Embryonic facial prominence (tissue), 1 donor: ENCODE measurements around the gene AKAP6.
"Not testable (repeated sequence)": the region's sequence is repeated elsewhere in the genome, so short reads cannot be mapped to it uniquely, and the experiment has no call there.

ENCODE experiments used
- DNase-seq: peaks from one replicate; pipeline ENCODE4 v3.0.0-alpha.2; 2016; ENCODE audit errors: extremely low spot score

AKAP6 gene

GRCh38 chr14:32576977-32577376 is 247.9 kb downstream of the AKAP6 start:
- DNase-seq: no peak

DNA sequence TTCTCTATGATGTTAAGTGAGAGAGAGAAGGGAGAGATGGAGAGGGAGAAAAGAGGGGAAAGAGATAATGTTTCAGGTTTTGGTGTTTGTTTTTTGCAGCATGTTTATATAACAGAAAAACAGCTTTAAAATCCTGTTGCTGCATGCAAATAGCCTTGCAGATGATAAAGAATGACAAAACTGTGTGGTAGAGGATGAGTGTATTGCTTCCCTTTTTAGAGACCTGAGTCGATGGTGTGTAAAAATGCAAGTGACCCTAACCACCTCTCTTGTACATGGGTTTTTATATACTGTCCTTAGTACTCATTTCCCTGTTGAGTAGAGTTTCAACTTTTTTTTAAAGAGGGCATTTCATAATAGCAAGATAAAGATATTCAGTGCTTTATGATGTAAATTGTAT is 249.1 kb downstream of the AKAP6 start:
- DNase-seq: no peak

GRCh38 chr14:32583427-32583826 is 254.3 kb downstream of the AKAP6 start:
- DNase-seq: not testable (repeated sequence)

DNA sequence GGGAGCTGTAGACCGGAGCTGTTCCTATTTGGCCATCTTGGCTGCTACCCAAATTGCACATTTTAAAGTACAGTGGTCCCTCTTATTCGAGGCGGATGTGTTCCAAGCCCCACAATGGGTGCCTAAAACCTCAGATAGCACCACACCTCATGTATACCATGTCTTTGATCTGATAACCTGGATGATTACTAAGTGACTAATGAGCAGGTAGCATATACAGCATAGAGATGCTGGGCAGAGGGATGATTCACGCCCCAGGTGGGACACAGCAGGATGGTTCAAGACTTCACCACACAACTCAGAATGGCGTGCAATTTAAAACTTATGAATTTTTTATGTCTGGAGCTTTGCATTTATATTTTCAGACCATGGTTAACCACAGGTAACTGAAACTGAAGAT is 255.0 kb downstream of the AKAP6 start:
- no peak for DNase-seq

- DNase-seq: no peak
Observed at GRCh38 chr14:32587461-32587860, 258.4 kb downstream of the AKAP6 start.

GRCh38 chr14:32588448-32589320 is 259.6 kb downstream of the AKAP6 start:
- no peak for DNase-seq

DNA sequence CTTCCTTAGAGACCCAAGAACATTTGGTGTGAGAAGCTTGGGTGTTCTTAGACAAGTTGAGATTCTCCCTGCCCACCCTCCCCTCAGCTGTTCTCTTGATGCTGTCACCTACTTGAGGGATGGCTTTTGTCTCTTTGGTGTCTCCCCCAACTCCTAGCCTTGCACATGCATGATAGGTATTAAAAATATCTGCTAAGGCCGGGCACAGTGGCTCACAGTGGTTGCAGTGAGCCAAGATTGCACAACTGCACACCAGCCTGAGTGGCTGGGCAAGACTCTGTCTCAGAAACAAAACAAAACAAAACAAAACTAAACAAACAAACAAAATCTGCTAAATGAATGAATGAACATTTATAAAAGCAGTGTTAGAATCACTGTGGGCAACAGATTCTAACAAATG is 261.1 kb downstream of the AKAP6 start:
- no peak for DNase-seq

DNA sequence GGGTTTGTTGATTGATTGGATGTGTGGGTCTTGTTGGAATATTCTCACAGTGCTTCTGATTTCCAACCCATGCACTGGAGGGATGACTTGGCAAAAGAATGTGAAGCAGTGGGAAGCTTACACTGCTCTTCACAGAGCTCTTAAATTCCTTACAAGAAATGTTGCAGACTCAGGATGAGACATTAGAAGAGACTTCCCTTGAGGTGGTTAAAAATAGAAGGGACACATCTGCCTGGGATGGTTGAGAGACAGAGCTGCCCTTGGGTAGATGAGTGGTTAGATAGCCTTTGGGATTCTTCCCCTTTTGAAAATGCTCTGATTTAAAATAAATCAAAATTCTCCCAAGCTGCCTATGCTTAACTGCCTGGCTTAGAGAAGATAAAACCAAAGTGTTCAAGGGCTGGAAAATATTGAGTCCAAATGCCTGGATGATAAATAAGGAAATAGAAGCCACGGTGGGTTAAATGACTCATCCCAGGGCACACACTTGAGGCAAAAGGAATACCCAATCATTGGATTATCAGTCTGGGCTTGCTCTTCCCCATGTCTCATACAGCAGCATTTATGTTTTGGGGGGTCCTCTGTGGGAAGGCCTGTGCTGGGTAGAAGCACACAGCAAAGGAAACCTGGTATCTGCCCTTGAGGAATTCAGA is 264.3 kb downstream of the AKAP6 start:
- DNase-seq: no peak

DNA sequence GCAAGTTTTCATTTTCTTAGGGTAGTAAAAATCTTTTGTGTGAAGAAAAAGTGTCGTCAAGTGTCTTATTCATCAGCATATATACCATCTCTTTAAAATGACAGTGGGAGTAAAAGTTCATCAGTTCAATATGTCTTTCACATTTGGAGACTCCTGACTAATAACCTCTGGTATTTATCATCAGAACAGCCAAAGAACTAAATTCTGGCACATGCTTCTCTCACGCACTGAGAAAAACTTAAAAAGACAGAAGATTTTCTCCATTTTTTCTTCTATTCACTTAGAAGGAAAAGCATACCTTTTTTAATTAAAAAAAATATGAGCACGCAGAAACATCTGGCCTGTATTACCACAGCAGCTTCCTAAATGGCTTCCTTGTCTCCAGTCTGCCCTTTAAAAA is 265.7 kb downstream of the AKAP6 start:
- no peak for DNase-seq

- no peak for DNase-seq
Observed at GRCh38 chr14:32595497-32595896, 266.4 kb downstream of the AKAP6 start.

DNA sequence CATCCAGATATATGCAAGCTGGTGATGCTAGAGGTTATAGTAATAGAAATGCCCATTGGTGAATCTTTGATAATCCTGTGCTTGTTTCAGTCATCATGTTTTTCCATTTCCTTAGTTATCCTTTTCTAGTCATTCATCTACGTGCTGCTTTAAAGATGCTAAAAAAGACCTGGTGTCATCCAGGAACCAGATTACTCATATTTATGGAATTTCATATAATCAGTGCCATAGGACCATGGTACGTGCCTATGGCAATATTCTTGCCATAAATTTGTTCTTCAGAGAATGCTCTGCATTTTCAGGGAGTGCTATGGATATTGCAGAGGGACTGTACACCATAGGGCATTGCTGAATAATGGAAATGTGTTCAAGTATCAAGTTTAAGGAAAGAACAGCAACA is 267.3 kb downstream of the AKAP6 start:
- DNase-seq: no peak

DNA sequence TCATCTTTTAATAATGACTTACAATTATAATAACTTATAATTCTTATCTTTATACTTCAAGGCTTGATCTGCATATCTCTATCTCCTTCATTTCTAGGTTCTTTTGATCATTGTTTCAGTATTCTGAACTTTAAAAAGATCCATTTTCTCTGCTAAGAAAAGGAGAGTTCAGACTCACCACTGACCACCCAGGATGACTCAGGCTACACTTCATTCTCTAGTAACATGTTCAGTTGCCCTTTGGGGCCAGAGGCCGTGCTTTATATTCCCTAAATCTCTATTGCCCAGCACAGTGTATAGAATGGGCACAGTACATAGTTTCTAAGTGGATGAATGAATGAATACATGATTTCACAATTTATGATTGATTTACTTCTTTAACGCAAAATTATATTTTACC is 268.7 kb downstream of the AKAP6 start:
- no peak for DNase-seq

- DNase-seq: no peak
Observed at GRCh38 chr14:32601069-32601468, 272.0 kb downstream of the AKAP6 start.

DNA sequence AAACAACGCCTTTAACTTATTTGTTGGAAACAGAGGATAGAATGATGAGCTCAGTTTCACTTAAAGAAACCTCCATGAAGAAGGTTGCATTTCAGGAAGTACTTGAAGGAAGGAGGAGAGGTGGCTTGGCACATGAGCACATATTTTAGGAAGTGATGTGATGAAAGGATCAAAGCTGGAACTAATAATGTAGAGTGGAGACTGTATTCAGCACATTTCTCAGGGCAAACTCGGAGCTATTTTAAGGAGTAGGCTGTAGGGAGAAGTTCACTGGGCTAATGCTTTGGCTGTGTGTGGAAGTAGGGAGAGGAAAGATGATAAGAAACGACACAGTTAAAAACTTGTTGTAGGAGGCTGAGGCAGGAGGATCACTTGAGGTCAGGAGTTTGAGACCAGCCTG is 272.8 kb downstream of the AKAP6 start:
- no peak for DNase-seq

- DNase-seq: no peak
Observed at GRCh38 chr14:32602699-32603098, 273.6 kb downstream of the AKAP6 start.

DNA sequence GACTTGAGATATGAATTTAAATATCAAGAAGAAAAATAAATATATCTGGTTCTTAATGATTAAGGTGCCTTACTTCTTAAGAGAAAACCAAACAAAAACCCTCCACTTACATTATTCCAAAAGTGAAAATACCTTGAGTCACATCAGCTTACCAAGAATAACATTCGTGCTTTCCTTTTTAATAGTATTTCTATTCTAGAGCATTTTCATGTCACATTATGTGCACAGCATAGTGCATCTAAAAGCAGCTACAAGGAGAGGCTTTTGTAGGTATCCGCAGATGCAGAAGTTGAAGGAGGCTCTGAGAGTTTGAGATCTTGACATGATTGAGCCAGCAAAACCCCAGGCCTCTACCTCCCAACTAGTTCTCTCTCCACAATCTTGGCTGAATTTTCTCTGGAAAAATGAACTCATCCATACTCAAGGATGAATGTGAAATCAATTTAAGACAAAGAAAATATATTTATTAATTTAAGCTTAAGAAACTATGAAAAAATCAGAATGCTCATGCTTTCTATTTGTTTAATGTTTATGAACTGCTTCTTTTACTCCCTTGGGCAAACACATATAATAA is 275.0 kb downstream of the AKAP6 start:
- DNase-seq: no peak

DNA sequence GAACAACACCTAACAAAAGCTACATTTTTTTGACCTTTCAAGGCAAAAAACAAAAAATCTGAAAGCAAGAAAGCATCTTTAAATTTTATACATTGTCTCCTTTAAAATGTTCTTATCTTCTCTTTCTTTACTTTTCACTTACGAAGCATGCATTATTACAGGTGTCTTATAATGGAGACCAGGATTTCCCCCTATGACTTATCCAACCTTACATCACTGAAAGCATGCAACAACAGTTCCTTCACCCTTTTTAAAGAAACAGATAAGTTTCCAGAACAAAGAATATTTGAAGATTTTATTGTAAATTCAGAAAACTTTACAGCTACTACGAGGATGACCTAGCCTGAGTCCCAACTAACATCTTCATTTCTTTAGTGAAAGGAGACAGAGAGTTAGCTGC is 277.2 kb downstream of the AKAP6 start:
- no peak for DNase-seq

DNA sequence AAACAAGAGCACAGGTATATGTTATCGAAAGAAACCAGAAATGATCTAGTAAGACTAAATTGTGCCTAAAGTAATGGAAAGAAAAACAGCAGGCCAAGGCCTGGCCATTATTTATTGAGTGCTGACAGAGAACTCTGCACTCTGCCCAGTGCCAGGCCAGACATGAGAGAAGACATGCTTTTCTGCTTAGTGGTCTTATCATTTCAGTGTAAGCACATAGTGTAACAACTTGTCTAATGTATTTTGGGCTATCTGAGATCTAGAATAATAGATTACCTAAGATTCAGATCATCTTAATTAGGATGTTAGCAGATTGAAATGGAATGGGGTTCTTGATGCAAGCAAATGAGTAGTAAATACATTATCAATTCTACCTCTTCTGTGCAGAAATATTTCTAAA is 278.3 kb downstream of the AKAP6 start:
- no peak for DNase-seq

DNA sequence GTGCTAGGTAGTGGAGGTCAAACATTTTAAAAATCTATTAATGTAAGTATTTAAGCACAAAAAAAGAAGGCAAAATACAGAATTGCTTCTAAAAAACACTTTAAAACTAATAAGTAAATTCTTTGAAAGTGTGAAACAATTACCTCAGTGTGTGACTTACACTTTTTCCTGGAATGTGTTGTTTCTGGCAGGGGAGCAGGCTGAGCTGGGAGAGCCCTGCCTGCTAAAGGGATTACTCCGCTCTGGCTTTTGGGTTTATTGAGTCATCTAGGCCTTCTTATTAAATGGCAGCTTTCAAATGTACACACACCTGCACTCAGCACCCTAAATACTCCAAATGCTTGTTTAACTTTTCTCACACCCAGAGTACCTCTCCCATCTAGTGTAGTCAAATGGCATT is 279.8 kb downstream of the AKAP6 start:
- DNase-seq: no peak

DNA sequence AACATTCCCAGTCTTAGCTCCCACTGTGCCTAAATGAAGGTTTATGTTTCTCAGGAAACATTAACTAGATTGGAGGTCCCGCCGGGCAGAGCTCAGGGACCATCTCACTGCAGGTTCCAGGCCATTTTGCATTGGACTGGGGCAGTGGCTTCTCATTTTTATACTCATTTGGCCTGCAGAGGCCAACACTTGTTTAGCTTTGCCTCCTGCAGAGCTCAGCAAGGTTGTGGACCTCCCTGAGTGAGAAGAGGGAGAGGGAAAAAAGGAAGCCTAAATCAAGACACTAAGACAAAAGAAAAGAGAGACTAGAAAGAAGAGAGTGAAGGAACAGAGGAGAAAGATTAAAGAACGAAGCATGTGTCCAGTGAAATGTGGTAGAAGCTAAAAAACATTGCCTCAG is 280.3 kb downstream of the AKAP6 start:
- DNase-seq: no peak

GRCh38 chr14:32611752-32612151 is 282.7 kb downstream of the AKAP6 start:
- no peak for DNase-seq

DNA sequence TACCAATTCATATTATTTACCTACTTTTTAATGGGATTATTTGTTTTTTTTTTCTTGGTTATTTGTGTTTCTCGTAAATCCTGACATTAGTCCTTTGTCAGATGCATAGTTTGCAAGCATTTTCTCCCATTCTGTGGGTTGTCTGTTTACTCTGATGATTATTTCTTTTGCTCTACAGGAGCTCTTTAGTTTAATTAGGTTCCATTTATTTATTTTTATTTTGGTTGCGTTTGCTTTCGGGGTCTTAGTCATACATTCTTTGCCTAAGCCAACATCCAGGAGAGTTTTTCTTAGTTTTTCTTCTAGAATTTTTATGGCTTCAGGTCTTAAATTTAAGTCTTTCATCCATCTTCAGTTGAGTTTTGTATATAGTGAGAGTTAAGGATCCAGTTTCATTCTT is 289.9 kb downstream of the AKAP6 start:
- no peak for DNase-seq

GRCh38 chr14:32620303-32620702 is 291.2 kb downstream of the AKAP6 start:
- DNase-seq: no peak
